RCC 7860 (cell line): ENCODE data around the gene DISC1.
A peak's percentile ranks its signal among the peaks of the same experiment; 100 is the strongest.
"Not testable (repeated sequence)": the region's sequence is repeated elsewhere in the genome, so short reads cannot be mapped to it uniquely, and the experiment has no call there.

Source experiments
- DNase-seq: peaks from one replicate; pipeline ENCODE4 v3.0.0-alpha.2; 2015; ENCODE audit warnings: low spot score
- FAIRE-seq: peaks from 2 replicates; lab custom pipeline; 2012; peaks lifted over from hg19 to GRCh38; lab: Jason Lieb, UNC

Gene DISC1

GRCh38 chr1:231605149-231606100 lies 21.2 kb upstream of the DISC1 start:
- FAIRE-seq = no peak
- DNase-seq = no peak

DNA sequence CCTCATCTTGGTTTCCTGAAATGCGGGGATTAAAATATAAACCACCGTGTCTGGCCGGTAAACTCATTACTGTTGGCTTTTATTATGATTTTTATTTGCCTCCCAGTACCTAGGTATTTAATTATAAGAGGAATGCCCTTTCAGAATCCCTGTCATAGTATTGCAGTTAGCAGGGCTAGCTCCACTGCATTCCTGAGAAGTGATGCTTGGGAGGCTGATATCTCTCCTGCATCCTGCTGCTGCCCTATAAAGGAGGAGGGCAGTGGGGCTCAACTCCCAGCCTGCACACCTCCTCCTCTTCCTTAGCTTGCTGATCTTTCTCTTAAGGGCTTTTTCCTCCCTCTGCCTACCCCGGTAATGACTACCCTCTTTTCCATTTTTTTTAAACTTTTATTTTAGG lies 19.9 kb upstream of the DISC1 start:
- FAIRE-seq (no peak), DNase-seq (no peak)

GRCh38 chr1:231610388-231610787 lies 16.2 kb upstream of the DISC1 start:
- no peak for FAIRE-seq
- DNase-seq = no peak

- FAIRE-seq (no peak), DNase-seq (no peak)
Observed at GRCh38 chr1:231611111-231611510, 15.5 kb upstream of the DISC1 start.

DNA sequence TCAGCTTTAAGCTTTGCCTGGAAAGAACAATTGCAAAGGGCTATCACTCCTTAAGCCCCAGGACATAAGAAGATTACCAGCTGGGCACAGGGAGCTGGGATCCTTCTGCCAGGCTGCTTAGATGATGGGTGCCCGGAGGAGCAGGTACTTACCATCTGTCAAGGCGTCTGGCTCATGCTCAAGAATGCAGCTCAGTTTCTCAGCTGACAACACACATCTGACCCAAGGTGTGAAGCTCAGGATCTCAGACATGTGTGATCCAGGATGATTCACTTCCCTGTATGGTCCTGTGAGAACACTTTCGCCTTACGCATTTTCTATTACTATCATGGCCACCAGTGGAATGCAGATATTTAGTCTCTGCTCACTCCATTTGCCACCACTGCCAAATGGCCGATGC lies 14.7 kb upstream of the DISC1 start:
- FAIRE-seq = no peak
- DNase-seq = no peak

DNA sequence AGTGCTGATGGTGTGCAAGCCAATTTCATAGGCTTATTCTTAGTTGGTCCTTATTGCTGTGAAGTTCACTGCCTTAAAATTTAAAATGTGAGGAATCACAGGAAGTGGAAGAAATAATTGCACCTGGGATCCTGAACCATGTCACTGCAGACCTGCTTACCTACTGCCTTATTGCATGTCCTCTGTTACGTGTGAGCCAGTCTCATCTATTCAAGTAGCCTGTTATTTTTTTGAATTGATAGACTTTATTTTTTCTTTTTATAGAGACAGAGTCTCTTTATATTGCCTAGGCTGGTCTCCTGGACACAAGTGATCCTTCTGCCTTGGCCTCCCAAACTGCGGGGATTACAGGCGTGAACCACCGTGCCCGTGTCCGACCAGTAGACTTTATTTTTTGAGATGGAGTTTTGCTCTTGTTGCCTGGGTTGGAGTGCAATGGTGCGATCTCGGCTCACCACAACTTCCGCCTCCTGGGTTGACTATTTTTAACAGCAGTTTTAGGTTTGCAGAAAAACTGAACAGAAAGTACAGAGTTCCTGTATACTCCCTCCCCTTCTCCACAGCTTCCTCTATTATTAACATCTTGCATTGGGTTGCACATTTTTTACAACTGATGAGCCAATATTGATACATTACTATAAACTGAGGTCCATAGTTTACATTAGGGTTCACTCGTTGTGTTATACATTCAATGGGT lies 14.0 kb upstream of the DISC1 start:
- no peak for FAIRE-seq
- DNase-seq = no peak

GRCh38 chr1:231613419-231614349 lies 12.9 kb upstream of the DISC1 start:
- FAIRE-seq = no peak

GRCh38 chr1:231616667-231617066 lies 9.9 kb upstream of the DISC1 start:
- DNase-seq (no peak), FAIRE-seq (no peak)

More at GRCh38 chr1:231613419-231614349, 12.9 kb upstream of the DISC1 start:
- DNase-seq = no peak

GRCh38 chr1:231618609-231619256 lies 7.9 kb upstream of the DISC1 start:
- no peak for DNase-seq
- FAIRE-seq = no peak

GRCh38 chr1:231619257-231619634 lies 7.3 kb upstream of the DISC1 start:
- DNase-seq = no peak
- FAIRE-seq = no peak

- not testable (repeated sequence) for DNase-seq, FAIRE-seq
Observed at GRCh38 chr1:231625042-231625441, 1.5 kb upstream of the DISC1 start.

- FAIRE-seq = no peak
- DNase-seq = no peak
Observed at GRCh38 chr1:231625975-231626534, 535 bp upstream of the DISC1 start.

GRCh38 chr1:231626951-231627614 lies 493 bp downstream of the DISC1 start:
- DNase-seq (no peak), FAIRE-seq (no peak)

DNA sequence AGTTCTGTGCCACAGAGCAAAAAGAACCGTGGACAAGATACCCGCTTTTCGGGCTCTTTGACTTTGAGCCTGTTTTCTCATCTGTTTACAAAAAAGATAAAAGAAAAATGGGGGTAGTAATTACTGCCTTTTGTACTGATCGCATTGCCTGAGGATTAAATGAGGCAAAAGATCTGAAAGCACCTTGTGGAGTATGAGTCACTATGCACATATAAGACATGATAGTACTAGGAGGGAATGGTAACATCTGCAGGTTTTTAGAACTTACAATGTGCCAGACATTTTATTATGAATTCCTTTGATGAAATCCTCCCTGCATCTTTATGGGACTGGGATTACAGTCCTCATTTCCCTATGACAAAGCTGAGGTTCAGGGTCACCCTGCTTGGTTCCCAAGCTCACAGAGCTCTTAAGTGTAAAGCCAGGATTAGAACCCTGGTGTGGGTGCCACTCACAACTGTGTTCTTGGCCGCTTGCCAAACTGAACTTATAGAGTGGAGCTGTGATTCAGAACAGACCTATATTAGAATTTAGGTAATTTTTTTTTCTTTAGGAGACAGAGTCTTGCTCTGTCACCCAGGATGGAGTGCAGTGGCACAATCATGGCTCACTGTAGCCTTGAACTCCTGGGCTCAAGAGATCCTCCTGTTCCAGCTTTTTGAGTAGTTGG lies 1.8 kb downstream of the DISC1 start:
- FAIRE-seq = no peak
- DNase-seq = no peak

- FAIRE-seq (no peak), DNase-seq (no peak)
Observed at GRCh38 chr1:231629132-231629531, 2.5 kb downstream of the DISC1 start.

- FAIRE-seq (no peak), DNase-seq (no peak)
Observed at GRCh38 chr1:231630558-231631205, 4.1 kb downstream of the DISC1 start.

DNA sequence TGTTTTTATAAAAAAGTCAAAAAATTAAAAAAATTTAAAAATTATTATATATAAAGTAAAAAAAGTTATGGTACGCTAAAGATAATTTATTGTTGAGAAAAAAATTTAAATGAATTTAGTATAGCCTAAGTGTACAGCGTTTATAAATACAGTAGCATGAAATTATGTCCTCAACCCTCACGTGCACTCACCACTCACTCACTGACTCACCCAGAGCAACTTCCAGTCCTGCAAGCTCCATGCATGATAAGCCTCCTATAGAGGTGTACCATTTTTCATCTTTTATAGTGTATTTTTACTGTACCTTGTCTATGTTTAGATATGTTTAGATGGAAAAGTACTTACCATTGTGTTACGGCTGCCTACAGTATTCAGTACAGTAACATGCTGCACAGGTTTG lies 5.1 kb downstream of the DISC1 start:
- DNase-seq (no peak), FAIRE-seq (peak; percentile 20)

- DNase-seq = no peak
- FAIRE-seq = no peak
Observed at GRCh38 chr1:231632119-231632518, 5.5 kb downstream of the DISC1 start.
